ENCODE data around the gene KAT6B.

The KAT6B gene

GRCh38 chr10:75072727-75073126 is 246.3 kb downstream of the KAT6B start:
- DNase-seq (ENCODE audit: low read depth, low spot score), result no peak
- POLR2A ChIA-PET, result no interaction called here
- CTCF ChIA-PET, result no interaction called here
- no peak for TF ChIP-seq CTCF (IDR thresholded peaks at IDR 0.05; ENCODE audit: insufficient read depth, low read length, missing control alignments)
- no peak overlapping the region for H3K4me3 ChIP-seq (ENCODE audit: low read depth, low read length)

GRCh38 chr10:75073442-75073841 is 247.0 kb downstream of the KAT6B start:
- ChIA-PET POLR2A (no interaction called here), CTCF (no interaction called here)
- TF ChIP-seq CTCF (IDR thresholded peaks at IDR 0.05; ENCODE audit: insufficient read depth, low read length, missing control alignments), result no peak

GRCh38 chr10:75074711-75075445 is 248.5 kb downstream of the KAT6B start:
- H3K4me3 ChIP-seq (ENCODE audit: low read depth, low read length), result no peak overlapping the region
- CTCF ChIA-PET, result interaction anchor here (1.2 to 1.5 kb wide), 4 partner anchors 12 to 831 kb away, joined by 3 to 5 read pairs (median 4); no protein-coding TSS in a partner anchor
- no peak for TF ChIP-seq CTCF (IDR thresholded peaks at IDR 0.05; ENCODE audit: insufficient read depth, low read length, missing control alignments)
- POLR2A ChIA-PET, result no interaction called here
- no peak for DNase-seq (ENCODE audit: low read depth, low spot score)

More at GRCh38 chr10:75073442-75073841, 247.0 kb downstream of the KAT6B start:
- no peak for DNase-seq (ENCODE audit: low read depth, low spot score)
- H3K4me3 ChIP-seq (ENCODE audit: low read depth, low read length), result no peak overlapping the region

- DNase-seq (ENCODE audit: low read depth, low spot score), result no peak
- CTCF ChIA-PET, result interaction anchor here (1.2 to 1.5 kb wide), 2 partner anchors 14 to 22 kb away, joined by 3 to 5 read pairs; no protein-coding TSS in a partner anchor
- TF ChIP-seq CTCF (IDR thresholded peaks at IDR 0.05; ENCODE audit: insufficient read depth, low read length, missing control alignments), result no peak
- POLR2A ChIA-PET, result interaction anchor here (0.7 kb wide), 1 partner anchor 477 kb away, joined by 4 read pairs; no protein-coding TSS in a partner anchor
- no peak overlapping the region for H3K4me3 ChIP-seq (ENCODE audit: low read depth, low read length)
Measured at GRCh38 chr10:75076348-75076747, 249.9 kb downstream of the KAT6B start.

GRCh38 chr10:75079436-75080083 is 253.2 kb downstream of the KAT6B start:
- ChIA-PET POLR2A (no interaction called here), CTCF (interaction anchor here (1.2 to 1.3 kb wide), 3 partner anchors 18 to 836 kb away, joined by 3 read pairs; no protein-coding TSS in a partner anchor)
- no peak for DNase-seq (ENCODE audit: low read depth, low spot score)
- TF ChIP-seq CTCF (IDR thresholded peaks at IDR 0.05; ENCODE audit: insufficient read depth, low read length, missing control alignments), result no peak
- H3K4me3 ChIP-seq (ENCODE audit: low read depth, low read length), result no peak overlapping the region

GRCh38 chr10:75080554-75080953 is 254.2 kb downstream of the KAT6B start:
- POLR2A ChIA-PET, result no interaction called here
- DNase-seq (ENCODE audit: low read depth, low spot score), result no peak
- H3K4me3 ChIP-seq (ENCODE audit: low read depth, low read length), result no peak overlapping the region
- no peak for TF ChIP-seq CTCF (IDR thresholded peaks at IDR 0.05; ENCODE audit: insufficient read depth, low read length, missing control alignments)
- CTCF ChIA-PET, result interaction anchor here (1.2 to 1.3 kb wide), 3 partner anchors 17 to 836 kb away, joined by 3 to 4 read pairs (median 3); no protein-coding TSS in a partner anchor
